NB4 (cell line): ENCODE results near the gene MC4R.

Experiments
- CTCF ChIP-seq: IDR thresholded peaks from one replicate; pipeline ENCODE4 v1.5.1; 2012; ENCODE audit warnings: low read depth, low read length
- MAX ChIP-seq: IDR thresholded peaks from 2 replicates; pipeline ENCODE4 v1.6.1; 2011; ENCODE audit warnings: low read depth, low read length
- MYC ChIP-seq: IDR thresholded peaks from 2 replicates; pipeline ENCODE4 v1.6.1; 2011; ENCODE audit warnings: low read depth, low read length
- POLR2A ChIP-seq: IDR thresholded peaks from 2 replicates; pipeline ENCODE4 v1.6.1; 2011; ENCODE audit warnings: mild to moderate bottlenecking; ENCODE audit not compliant: insufficient read length; ENCODE audit errors: extremely low read depth

GRCh38 chr18:60411715-60412114 is 39.1 kb upstream of the MC4R start:
- TF ChIP-seq CTCF (peak; percentile 40), POLR2A (no peak), MAX (no peak), MYC (no peak)
